GM12878 (cell line): ENCODE data around the gene CRIM1. TPM values are rescaled to one million over a fixed set of nuclear protein-coding genes. Genes with fewer than 3 reads are reported as not detected.

ENCODE experiments used
- ATAC-seq: fragments of 200-7000 bp; cut with Tn5 transposase; 3 replicates; pipeline ENCODE4 v1.9.1; 2020; ENCODE audit warnings: mild to moderate bottlenecking, moderate library complexity
- BruUV-seq: library from RNA; stranded (reverse); fragments of 400-500 nt; replicated peaks from 2 replicates; lab custom pipeline; 2021; lab: Mats Ljungman, UMichigan
- CTCF ChIA-PET: fragments of 300-600 bp; sonication (Branson Sonifier 250); formaldehyde crosslinking; extraction: SDS; loops from one replicate; lab custom pipeline; 2021; ENCODE audit warnings: inconsistent platforms; lab: Yijun Ruan, JAX
- POLR2A ChIA-PET: fragments of 350-600 bp; formaldehyde crosslinking; extraction: SDS; loops from one replicate; lab custom pipeline; 2021; ENCODE audit warnings: inconsistent platforms; lab: Charles Lee
- RAD21 ChIA-PET: fragments of 300-600 bp; sonication (Branson Sonifier 250); formaldehyde crosslinking; loops from one replicate; lab custom pipeline; 2023; ENCODE audit warnings: antibody characterized with exemption; ENCODE audit not compliant: unreplicated experiment; lab: Charles Lee
- SMC1A ChIA-PET: fragments of 300-600 bp; sonication (Branson Sonifier 250); formaldehyde crosslinking; loops from one replicate; lab custom pipeline; 2023; ENCODE audit not compliant: unreplicated experiment, uncharacterized antibody; lab: Charles Lee
- DNase-seq: peaks from one replicate; pipeline ENCODE4 v3.0.0-alpha.2; 2011; ENCODE audit warnings: low read depth, low spot score
- FAIRE-seq: peaks from 3 replicates; lab custom pipeline; 2011; peaks lifted over from hg19 to GRCh38; lab: Jason Lieb, UNC
- H2AFZ ChIP-seq: 2 replicates; pipeline ENCODE4 v1.6.0; 2011; ENCODE audit warnings: low read depth, low read length, control low read depth; ENCODE audit not compliant: control insufficient read depth
- H3K27ac ChIP-seq: 2 replicates; pipeline ENCODE4 v1.5.1; 2011; ENCODE audit warnings: control low read depth; ENCODE audit not compliant: control insufficient read depth, insufficient read depth
- H3K27me3 ChIP-seq, 2 experiments: replicated peaks in 1 of 2; 2 replicates each; pipeline versions ENCODE4 v1.6.0 to v1.6.1; 2011; ENCODE audit warnings: low read length in 1 of 2; ENCODE audit not compliant: control insufficient read depth in 2 of 2, insufficient read depth in 2 of 2
- H3K36me3 ChIP-seq, 2 experiments: 2 replicates each; pipeline ENCODE4 v1.5.1; 2011; ENCODE audit warnings: low read length in 1 of 2; ENCODE audit not compliant: control insufficient read depth in 2 of 2, insufficient read depth in 2 of 2
- H3K4me1 ChIP-seq: 2 replicates; pipeline ENCODE4 v1.6.1; 2011; ENCODE audit warnings: mild to moderate bottlenecking, low read length, moderate library complexity, mixed read lengths; ENCODE audit not compliant: control insufficient read depth, insufficient read depth
- H3K4me2 ChIP-seq: 2 replicates; pipeline ENCODE4 v1.6.0; 2011; ENCODE audit warnings: control low read depth; ENCODE audit not compliant: control insufficient read depth, insufficient read depth
- H3K4me3 ChIP-seq: fragments of 200-600 bp; sonication (generic); 2 replicates; pipeline ENCODE4 v1.5.1; 2016
- H3K79me2 ChIP-seq: 2 replicates; pipeline ENCODE4 v1.6.0; 2011; ENCODE audit warnings: low read length; ENCODE audit not compliant: control insufficient read depth, insufficient read depth
- H3K9ac ChIP-seq: 2 replicates; pipeline ENCODE4 v1.8.0; 2011; ENCODE audit warnings: low read length, control low read depth, mixed read lengths; ENCODE audit not compliant: control insufficient read depth, insufficient read depth
- H3K9me3 ChIP-seq: replicated peaks from 3 replicates; pipeline ENCODE4 v1.5.1; 2011; ENCODE audit warnings: mild to moderate bottlenecking, low read length; ENCODE audit not compliant: control insufficient read depth, insufficient read depth
- H4K20me1 ChIP-seq: 2 replicates; pipeline ENCODE4 v1.6.0; 2011; ENCODE audit not compliant: control insufficient read depth, insufficient read depth
- ASH2L ChIP-seq: fragments of 300-600, 200-600 bp; sonication (generic); IDR thresholded peaks from 2 replicates; pipeline ENCODE4 v1.6.1; 2017; ENCODE audit warnings: low read depth, mild to moderate bottlenecking, borderline replicate concordance
- CEBPB ChIP-seq, 2 experiments: fragments of 150-350 bp in 1 of 2; IDR thresholded peaks; 2 replicates each; pipeline ENCODE4 v1.6.1; 2012 to 2014; ENCODE audit warnings: low read depth in 2 of 2, low read length in 2 of 2, borderline replicate concordance in 1 of 2, inconsistent platforms in 1 of 2
- CREM ChIP-seq: IDR thresholded peaks from 2 replicates; pipeline ENCODE4 v1.6.1; 2014; ENCODE audit warnings: antibody characterized with exemption, low read depth
- E2F8 ChIP-seq: fragments of 450-650 bp; IDR thresholded peaks from 2 replicates; pipeline ENCODE4 v1.6.1; 2018; ENCODE audit warnings: mild to moderate bottlenecking, low read depth, moderate library complexity; ENCODE audit not compliant: partially characterized antibody
- EP300 ChIP-seq, 2 experiments: fragments of 150-350 bp in 1 of 2; IDR thresholded peaks; 2 replicates each; pipeline ENCODE4 v1.6.1; 2011 to 2012; ENCODE audit warnings: low read depth in 2 of 2, low read length in 2 of 2, borderline replicate concordance in 1 of 2, improper control_type of control experiment in 1 of 2, inconsistent platforms in 1 of 2; ENCODE audit not compliant: control insufficient read depth in 1 of 2
- HSF1 ChIP-seq: fragments of 150-350 bp; IDR thresholded peaks from 2 replicates; pipeline ENCODE4 v1.6.1; 2014; ENCODE audit warnings: mild to moderate bottlenecking, low read depth, low read length
- IRF4 ChIP-seq: IDR thresholded peaks from 2 replicates; pipeline ENCODE4 v1.6.1; 2011; ENCODE audit warnings: low read depth, low read length
- MEF2A ChIP-seq: IDR thresholded peaks from 2 replicates; pipeline ENCODE4 v1.6.1; 2011; ENCODE audit warnings: low read depth, mild to moderate bottlenecking, low read length, moderate library complexity; ENCODE audit not compliant: insufficient read depth
- MTA2 ChIP-seq: fragments of 450-650 bp; IDR thresholded peaks from 2 replicates; pipeline ENCODE4 v1.6.1; 2016; ENCODE audit warnings: low read depth, mild to moderate bottlenecking, moderate library complexity
- SIX5 ChIP-seq: IDR thresholded peaks from 2 replicates; pipeline ENCODE4 v1.6.1; 2011; ENCODE audit warnings: mild to moderate bottlenecking, low read depth, low read length, moderate library complexity; ENCODE audit not compliant: severe bottlenecking
- SPI1 ChIP-seq: IDR thresholded peaks from 2 replicates; pipeline ENCODE4 v1.6.1; 2011; ENCODE audit warnings: low read depth, mild to moderate bottlenecking, low read length, moderate library complexity, borderline replicate concordance; ENCODE audit not compliant: insufficient read depth
- WGBS: methylation state at CpG from one replicate; pipeline ENCODE4 v1.1.6; 2016; ENCODE audit warnings: low lambda C conversion rate; ENCODE audit not compliant: insufficient replicate concordance, insufficient coverage; ENCODE audit errors: missing lambda C conversion rate; 5-methylcytosine and 5-hydroxymethylcytosine counted together
- in situ Hi-C: fragments of 300-500 bp; cut with MboI; formaldehyde crosslinking; loops from 9 replicates; pipeline ENCODE4 v1.14.3; 2018; ENCODE audit warnings: mixed read lengths
- intact Hi-C: fragments of 100-400 bp; cut with micrococcal nuclease; formaldehyde crosslinking; loops from one replicate; pipeline ENCODE4 v1.14.2; 2022; ENCODE audit not compliant: unreplicated experiment
- polyA plus RNA-seq, 11 experiments: library from polyadenylated mRNA; depleted of rRNA in 4 of 11; unstranded in 6 of 11; stranded (reverse) in 5 of 11; fragments of >200 nt; fragmentation: Nextera tagmentation in 4 of 11; fragmentation: Illumina TruSeq in 1 of 11; extraction: Ambion mirVana in 4 of 11; extraction: Trizol in 1 of 11; gene quantifications; 1 replicate in 1 of 11; 2 replicates in 10 of 11; pipeline versions ENCODE4 v1.2.1 to v1.2.3, GENCODE V29; 2011 to 2016; ENCODE audit warnings: inconsistent platforms in 2 of 11, missing spikeins in 2 of 11, low read depth in 1 of 11
- total RNA-seq, 4 experiments: library from RNA; depleted of rRNA in 3 of 4; stranded (reverse); fragments of >200 nt in 3 of 4; fragmentation: Illumina TruSeq in 1 of 4; extraction: Trizol in 1 of 4; gene quantifications; 2 replicates each; pipeline versions ENCODE4 v1.2.1 to v1.2.3, GENCODE V29; 2013 to 2021
- TF ChIP-seq, protein P1 (sequence below): fragments of 450-650 bp; formaldehyde crosslinking; IDR thresholded peaks from 2 replicates; pipeline ENCODE4 v1.4.0; 2020; ENCODE audit warnings: mild to moderate bottlenecking, moderate library complexity

CRIM1 gene
- total and polyA plus RNA-seq, 10 of the 15 experiments (the other 5 are each of a cell fraction or from before 2014, with no cell fraction given) = 0.42 to 7.4 (median 3.1) TPM

DNA sequence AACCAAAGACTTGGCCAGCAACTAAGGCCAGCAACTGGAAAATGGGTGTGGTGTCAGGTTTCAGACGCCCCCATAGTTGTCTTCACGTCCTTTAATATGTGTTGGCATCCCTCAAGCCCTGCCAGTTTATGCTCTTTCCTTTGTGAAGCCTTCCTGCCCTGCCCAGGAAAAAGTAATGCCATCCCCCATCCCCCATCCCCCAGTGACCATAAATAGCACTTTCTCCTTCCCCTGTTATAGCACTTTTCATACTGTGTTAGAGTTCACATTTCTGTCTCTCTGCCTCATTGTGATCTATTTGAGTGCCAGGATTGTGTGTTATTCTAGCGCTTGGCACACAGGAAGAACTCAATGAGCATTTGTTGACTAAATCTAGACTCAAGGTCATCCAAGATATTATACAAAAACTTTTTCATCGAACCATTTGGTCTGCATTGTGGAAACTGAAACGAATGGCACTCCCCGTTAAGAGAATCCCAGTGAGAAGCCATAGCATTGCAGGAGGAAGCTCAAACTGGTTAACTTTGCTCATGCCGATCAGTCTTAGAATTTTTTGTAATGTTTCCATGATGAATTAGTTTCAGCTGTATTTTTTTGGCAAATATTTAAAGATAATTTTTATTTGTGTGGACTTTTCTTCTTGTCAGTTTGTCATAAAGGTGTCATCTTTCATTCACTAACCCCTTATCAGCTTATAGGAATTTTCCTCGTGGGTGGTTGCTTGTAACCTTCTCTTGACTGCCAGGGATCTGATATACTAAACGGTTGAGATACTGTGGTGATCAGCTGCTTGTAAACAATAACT, 15.7 kb downstream of the CRIM1 start:
- Histone ChIP-seq H3K36me3 (no peaks in the 10 kb centered on the region), H3K27ac (no peak overlapping the region), H3K9ac (no peak overlapping the region), H3K4me3 (no peak overlapping the region), H3K9me3 (no peaks in the 10 kb centered on the region), H2AFZ (no peak overlapping the region), H3K27me3 (no peaks in the 10 kb centered on the region), H4K20me1 (no peaks in the 10 kb centered on the region), H3K79me2 (no peaks in the 10 kb centered on the region), H3K4me1 (no peaks in the 10 kb centered on the region), H3K4me2 (no peak overlapping the region)
- DNase-seq = no peak
- no peak for FAIRE-seq
- 17% methylated on average over 9 of the region's 9 CpGs for WGBS
- intact Hi-C loops = no loop called here
- RAD21 ChIA-PET = no interaction called here
- in situ Hi-C loops = no loop called here
- no peak for ATAC-seq
- POLR2A ChIA-PET = no interaction called here
- SMC1A ChIA-PET = interaction anchor here (1.1 to 1.2 kb wide), 2 partner anchors 18 to 135 kb away, joined by 3 read pairs; no protein-coding TSS in a partner anchor
- CTCF ChIA-PET = interaction anchor here (0.6 kb wide), 1 partner anchor 1370 kb away, joined by 3 read pairs; no protein-coding TSS in a partner anchor
- BruUV-seq = no TSS peak
- TF ChIP-seq CEBPB (IDR thresholded peaks at IDR 0.05; ENCODE audit: borderline replicate concordance in 1 of 2, low read depth in 2 of 2, low read length in 2 of 2) = no peak
- no peak for TF ChIP-seq CREM
- TF ChIP-seq ASH2L = no peak
- TF ChIP-seq SPI1 = no peak
- TF ChIP-seq, protein P1, sequence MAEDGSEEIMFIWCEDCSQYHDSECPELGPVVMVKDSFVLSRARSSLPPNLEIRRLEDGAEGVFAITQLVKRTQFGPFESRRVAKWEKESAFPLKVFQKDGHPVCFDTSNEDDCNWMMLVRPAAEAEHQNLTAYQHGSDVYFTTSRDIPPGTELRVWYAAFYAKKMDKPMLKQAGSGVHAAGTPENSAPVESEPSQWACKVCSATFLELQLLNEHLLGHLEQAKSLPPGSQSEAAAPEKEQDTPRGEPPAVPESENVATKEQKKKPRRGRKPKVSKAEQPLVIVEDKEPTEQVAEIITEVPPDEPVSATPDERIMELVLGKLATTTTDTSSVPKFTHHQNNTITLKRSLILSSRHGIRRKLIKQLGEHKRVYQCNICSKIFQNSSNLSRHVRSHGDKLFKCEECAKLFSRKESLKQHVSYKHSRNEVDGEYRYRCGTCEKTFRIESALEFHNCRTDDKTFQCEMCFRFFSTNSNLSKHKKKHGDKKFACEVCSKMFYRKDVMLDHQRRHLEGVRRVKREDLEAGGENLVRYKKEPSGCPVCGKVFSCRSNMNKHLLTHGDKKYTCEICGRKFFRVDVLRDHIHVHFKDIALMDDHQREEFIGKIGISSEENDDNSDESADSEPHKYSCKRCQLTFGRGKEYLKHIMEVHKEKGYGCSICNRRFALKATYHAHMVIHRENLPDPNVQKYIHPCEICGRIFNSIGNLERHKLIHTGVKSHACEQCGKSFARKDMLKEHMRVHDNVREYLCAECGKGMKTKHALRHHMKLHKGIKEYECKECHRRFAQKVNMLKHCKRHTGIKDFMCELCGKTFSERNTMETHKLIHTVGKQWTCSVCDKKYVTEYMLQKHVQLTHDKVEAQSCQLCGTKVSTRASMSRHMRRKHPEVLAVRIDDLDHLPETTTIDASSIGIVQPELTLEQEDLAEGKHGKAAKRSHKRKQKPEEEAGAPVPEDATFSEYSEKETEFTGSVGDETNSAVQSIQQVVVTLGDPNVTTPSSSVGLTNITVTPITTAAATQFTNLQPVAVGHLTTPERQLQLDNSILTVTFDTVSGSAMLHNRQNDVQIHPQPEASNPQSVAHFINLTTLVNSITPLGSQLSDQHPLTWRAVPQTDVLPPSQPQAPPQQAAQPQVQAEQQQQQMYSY (CRISPR knock-in tag) = no peak
- TF ChIP-seq HSF1 = no peak
- TF ChIP-seq IRF4 = no peak
- TF ChIP-seq MTA2 = no peak
- no peak for TF ChIP-seq EP300 (IDR thresholded peaks at IDR 0.05; ENCODE audit: borderline replicate concordance in 1 of 2, control insufficient read depth in 1 of 2, low read depth in 2 of 2, low read length in 2 of 2)
- no peak for TF ChIP-seq MEF2A
- TF ChIP-seq SIX5 = no peak
- TF ChIP-seq E2F8 = no peak
